Measurements from ENCODE around the gene GPR132. TPM values are rescaled to one million over a fixed set of nuclear protein-coding genes. Genes with fewer than 3 reads are reported as not detected.

GPR132 gene
- total RNA-seq, 6 experiments from 2014 or later, result 0.05 to 0.14 TPM; not detected in 4

DNA sequence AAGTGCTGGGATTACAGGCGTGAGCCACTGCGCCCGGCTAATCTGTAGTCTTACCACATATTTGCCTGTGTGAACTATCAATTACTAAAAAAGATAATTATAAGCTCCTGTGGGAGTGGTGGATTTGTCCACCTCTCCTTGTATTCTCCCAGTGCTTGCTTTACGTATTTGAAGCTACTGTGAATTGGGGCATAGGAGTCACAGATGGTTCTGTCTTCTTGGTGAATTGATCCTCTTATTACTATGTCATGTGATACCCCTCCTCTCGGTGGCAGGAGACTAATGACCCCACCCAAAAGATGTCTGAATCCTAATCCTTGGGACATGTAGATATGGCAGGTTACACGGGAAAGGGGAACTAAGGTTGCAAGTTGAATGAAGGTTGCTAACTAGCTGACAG, 11.8 kb downstream of the GPR132 start:
- Mint-ChIP-seq H3K36me3 (ENCODE audit: low read depth) (no peaks in the 10 kb centered on the region), H3K27ac (no peak overlapping the region), H3K9me3 (no peaks in the 10 kb centered on the region), H3K27me3 (ENCODE audit: insufficient read depth) (peaks cover 7% of the 10 kb centered on the region), H3K4me3 (no peak overlapping the region), H3K4me1 (ENCODE audit: low read depth) (peaks cover 8% of the 10 kb centered on the region)
- TF ChIP-seq, protein P1, sequence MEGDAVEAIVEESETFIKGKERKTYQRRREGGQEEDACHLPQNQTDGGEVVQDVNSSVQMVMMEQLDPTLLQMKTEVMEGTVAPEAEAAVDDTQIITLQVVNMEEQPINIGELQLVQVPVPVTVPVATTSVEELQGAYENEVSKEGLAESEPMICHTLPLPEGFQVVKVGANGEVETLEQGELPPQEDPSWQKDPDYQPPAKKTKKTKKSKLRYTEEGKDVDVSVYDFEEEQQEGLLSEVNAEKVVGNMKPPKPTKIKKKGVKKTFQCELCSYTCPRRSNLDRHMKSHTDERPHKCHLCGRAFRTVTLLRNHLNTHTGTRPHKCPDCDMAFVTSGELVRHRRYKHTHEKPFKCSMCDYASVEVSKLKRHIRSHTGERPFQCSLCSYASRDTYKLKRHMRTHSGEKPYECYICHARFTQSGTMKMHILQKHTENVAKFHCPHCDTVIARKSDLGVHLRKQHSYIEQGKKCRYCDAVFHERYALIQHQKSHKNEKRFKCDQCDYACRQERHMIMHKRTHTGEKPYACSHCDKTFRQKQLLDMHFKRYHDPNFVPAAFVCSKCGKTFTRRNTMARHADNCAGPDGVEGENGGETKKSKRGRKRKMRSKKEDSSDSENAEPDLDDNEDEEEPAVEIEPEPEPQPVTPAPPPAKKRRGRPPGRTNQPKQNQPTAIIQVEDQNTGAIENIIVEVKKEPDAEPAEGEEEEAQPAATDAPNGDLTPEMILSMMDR (IDR thresholded peaks at IDR 0.05), result no peak
- no peak for DNase-seq

DNA sequence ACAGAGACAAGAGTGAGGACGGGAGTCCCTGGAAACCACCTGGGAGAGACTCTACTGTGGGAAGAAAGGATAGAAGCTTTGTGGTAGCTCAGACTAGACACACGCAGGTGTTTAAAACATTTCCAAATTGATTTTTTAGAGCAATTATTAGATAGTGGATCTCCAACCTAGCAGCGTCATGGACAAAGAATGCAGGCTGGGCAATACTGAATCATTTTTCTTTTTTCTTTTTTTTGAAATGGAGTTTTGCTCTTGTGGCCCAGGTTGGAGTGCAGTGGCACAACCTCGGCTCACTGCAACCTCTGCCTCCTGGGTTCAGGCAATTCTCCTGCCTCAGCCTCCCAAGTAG, 13.1 kb downstream of the GPR132 start:
- no peak for DNase-seq
- H3K4me3 Mint-ChIP-seq, result no peak overlapping the region
- TF ChIP-seq, protein P1 (IDR thresholded peaks at IDR 0.05), result no peak
- H3K4me1 Mint-ChIP-seq (ENCODE audit: low read depth), result peaks cover 8% of the 10 kb centered on the region
- no peaks in the 10 kb centered on the region for H3K36me3 Mint-ChIP-seq (ENCODE audit: low read depth)
- H3K9me3 Mint-ChIP-seq, result no peaks in the 10 kb centered on the region
- H3K27me3 Mint-ChIP-seq (ENCODE audit: insufficient read depth), result peaks cover 7% of the 10 kb centered on the region
- no peak overlapping the region for H3K27ac Mint-ChIP-seq

DNA sequence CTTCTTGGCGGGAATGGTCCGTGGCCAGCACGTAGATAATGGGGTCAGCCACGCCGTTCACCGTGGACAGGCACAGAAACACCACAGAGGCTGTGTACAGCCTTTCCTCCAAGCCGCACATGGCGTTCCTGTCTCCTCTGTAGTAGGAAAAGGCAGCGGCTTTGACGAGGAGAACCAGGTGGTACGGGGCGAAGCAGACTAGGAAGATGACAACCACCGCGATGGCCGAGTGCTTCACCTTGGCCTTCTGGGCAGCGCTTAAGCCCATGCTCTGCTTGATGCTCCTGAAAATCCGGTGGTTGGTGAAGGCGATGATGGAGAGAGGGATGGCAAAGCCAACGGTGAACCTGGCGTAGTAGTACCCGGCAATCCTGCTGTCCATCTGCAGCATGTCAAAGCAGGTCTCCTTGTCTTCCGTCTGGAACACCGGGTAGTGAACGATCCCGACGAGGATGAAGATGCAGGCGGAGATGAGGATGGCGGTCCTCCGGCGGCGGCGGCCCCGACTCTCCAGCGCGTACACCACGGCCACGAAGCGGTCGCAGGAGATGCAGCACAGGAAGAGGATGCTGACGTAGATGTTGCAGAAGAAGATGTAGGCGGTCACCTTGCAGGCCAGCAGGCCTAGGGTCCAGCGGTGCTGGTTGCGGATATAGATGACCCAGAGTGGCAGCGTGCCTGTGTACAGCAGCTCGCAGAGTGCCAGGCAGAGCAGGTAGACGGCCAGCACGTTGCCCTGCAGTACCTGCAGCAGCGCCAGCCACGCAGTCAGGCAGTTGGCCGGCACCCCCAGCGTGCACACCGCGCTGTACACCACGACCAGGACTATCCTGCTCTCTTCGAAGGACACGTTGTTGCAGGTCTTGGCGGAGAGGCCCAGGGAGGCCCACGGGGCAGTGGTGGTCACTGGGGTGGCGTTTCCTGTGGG, 13.8 kb downstream of the GPR132 start:
- TF ChIP-seq, protein P1 (IDR thresholded peaks at IDR 0.05), result no peak
- Mint-ChIP-seq H3K27me3 (ENCODE audit: insufficient read depth) (peaks cover 7% of the 10 kb centered on the region), H3K4me3 (no peak overlapping the region), H3K9me3 (no peaks in the 10 kb centered on the region), H3K4me1 (ENCODE audit: low read depth) (peaks cover 8% of the 10 kb centered on the region), H3K27ac (no peak overlapping the region), H3K36me3 (ENCODE audit: low read depth) (no peaks in the 10 kb centered on the region)
- DNase-seq, result no peak

DNA sequence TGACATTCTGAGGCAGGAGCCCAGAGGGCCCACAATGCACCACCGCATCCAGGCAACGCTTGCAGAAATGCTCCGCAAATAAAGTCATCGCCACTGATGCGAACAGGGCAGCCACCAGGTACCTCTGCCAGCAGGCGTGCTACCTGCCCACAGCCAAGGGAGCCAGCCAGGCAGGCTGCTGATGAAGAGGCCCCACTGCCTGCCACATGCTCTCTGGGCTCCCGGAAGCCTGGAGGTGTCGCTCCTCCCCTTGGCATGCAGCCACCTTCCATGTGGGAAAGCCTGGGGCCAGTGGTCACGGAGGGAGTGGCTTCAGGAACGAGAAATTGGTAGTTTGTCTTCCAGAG, 14.7 kb downstream of the GPR132 start:
- Mint-ChIP-seq H3K9me3 (no peaks in the 10 kb centered on the region), H3K4me1 (ENCODE audit: low read depth) (peaks cover 8% of the 10 kb centered on the region), H3K27ac (no peak overlapping the region), H3K27me3 (ENCODE audit: insufficient read depth) (peaks cover 7% of the 10 kb centered on the region), H3K36me3 (ENCODE audit: low read depth) (no peaks in the 10 kb centered on the region), H3K4me3 (no peak overlapping the region)
- peak; percentile 39 for DNase-seq
- TF ChIP-seq, protein P1 (IDR thresholded peaks at IDR 0.05), result no peak

DNA sequence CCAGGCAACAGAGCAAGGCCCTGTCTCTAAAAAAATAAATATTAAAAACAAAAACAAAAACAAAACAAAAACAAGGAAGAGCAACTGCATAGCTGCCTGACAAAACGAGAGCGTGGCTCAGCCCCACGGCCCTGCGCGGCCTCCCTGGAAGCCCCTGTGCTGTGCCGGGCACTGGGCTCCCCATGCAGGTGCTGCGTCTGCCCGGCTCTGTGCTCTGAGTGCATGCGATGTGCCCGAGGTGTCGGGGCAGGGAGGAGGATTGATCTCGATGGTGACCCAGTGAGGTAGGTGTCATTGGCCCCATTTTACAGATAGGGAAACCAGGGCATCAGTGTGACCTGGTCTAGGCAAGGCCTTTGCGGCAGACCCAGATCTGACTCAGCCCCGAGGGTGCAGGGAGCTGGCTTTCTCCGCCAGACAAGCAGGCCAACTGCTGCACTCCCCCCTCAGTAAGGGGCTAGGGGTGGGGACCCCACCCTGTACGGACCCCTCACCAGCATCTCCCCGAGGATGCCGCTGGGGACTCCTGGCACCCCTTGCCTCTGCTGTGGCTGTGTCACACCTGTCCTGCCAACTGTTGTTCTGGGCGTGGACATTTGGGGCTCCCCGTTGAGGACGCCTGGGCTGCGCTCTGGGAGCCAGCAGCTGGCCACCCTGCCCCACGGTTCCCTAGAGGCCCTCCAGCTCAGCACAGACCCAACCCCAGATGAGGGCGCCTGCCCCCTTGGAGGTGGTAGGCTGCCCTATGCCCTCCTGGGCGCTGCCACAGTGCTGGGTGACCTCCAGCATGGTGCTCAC, 15.3 kb downstream of the GPR132 start:
- Mint-ChIP-seq H3K9me3 (no peaks in the 10 kb centered on the region), H3K27ac (no peak overlapping the region), H3K4me3 (no peak overlapping the region), H3K36me3 (ENCODE audit: low read depth) (no peaks in the 10 kb centered on the region), H3K4me1 (ENCODE audit: low read depth) (peaks cover 8% of the 10 kb centered on the region), H3K27me3 (ENCODE audit: insufficient read depth) (peaks cover 7% of the 10 kb centered on the region)
- TF ChIP-seq, protein P1 (IDR thresholded peaks at IDR 0.05), result no peak
- no peak for DNase-seq

Measured in HFFc6 (cell line).